ENCODE measurements around the gene NALCN. TPM values are rescaled to one million over a fixed set of nuclear protein-coding genes. Genes with fewer than 3 reads are reported as not detected.

Gene NALCN
- total and polyA plus RNA-seq, 2 of the 8 experiments (the other 6 are each of a cell fraction or from before 2014, with no cell fraction given), result 0.26 to 0.54 TPM

GRCh38 chr13:101433895-101434294, 17.6 kb upstream of the NALCN start:
- DNase-seq (ENCODE audit: low read depth in 1 of 2, low spot score in 2 of 2), result no peak
- Histone ChIP-seq H3K79me2 (ENCODE audit: control insufficient read depth in 1 of 2, insufficient read depth in 2 of 2, low read length in 2 of 2) (no peaks in the 10 kb centered on the region), H3K9ac (replicated peaks in 1 of 4; ENCODE audit: extremely low read depth in 1 of 4, low read depth in 3 of 4, low read length in 3 of 4) (no peak overlapping the region), H2BK120ac (replicated peaks; ENCODE audit: low read depth, low read length) (no peak overlapping the region), H3K9me3 (ENCODE audit: insufficient read depth in 2 of 2, low read depth in 1 of 2, low read length in 1 of 2) (no peaks in the 10 kb centered on the region), H3K27me3 (replicated peaks in 1 of 4; ENCODE audit: control insufficient read depth in 3 of 4, extremely low read depth in 1 of 4, insufficient read depth in 3 of 4, low read length in 3 of 4) (no peaks in the 10 kb centered on the region), H3K14ac (ENCODE audit: insufficient read length) (no peak overlapping the region), H4K8ac (ENCODE audit: extremely low read depth, insufficient read depth, low read length) (no peak overlapping the region), H4K91ac (replicated peaks; ENCODE audit: insufficient read length, low read length) (no peak overlapping the region), H3K23ac (ENCODE audit: insufficient read length) (no peak overlapping the region), H2AFZ (ENCODE audit: low read length) (no peak overlapping the region), H2BK5ac (ENCODE audit: low read depth, low read length) (no peak overlapping the region), H3K56ac (replicated peaks; ENCODE audit: insufficient read length, low read depth, low read length) (no peak overlapping the region), H2AK5ac (ENCODE audit: low read depth, low read length) (no peak overlapping the region), H3K27ac (ENCODE audit: low read depth, low read length) (no peak overlapping the region), H3K18ac (ENCODE audit: extremely low read depth, low read length) (no peak overlapping the region), H3K36me3 (ENCODE audit: control insufficient read depth in 2 of 4, insufficient read depth in 4 of 4, low read length in 3 of 4) (no peaks in the 10 kb centered on the region), H2BK20ac (ENCODE audit: low read length) (no peak overlapping the region), H2BK15ac (ENCODE audit: low read length) (no peak overlapping the region), H3K23me2 (ENCODE audit: low read depth, low read length) (no peaks in the 10 kb centered on the region), H3K4me3 (ENCODE audit: extremely low read depth in 1 of 4, insufficient read depth in 2 of 4, low read depth in 3 of 4, low read length in 4 of 4) (no peak overlapping the region), H2BK12ac (ENCODE audit: low read depth, low read length) (no peak overlapping the region), H4K5ac (ENCODE audit: insufficient read length, low read depth, low read length) (no peak overlapping the region), H4K20me1 (replicated peaks in 1 of 2; ENCODE audit: control insufficient read depth in 1 of 2, insufficient read depth in 2 of 2, low read length in 2 of 2) (no peaks in the 10 kb centered on the region), H3K4me2 (ENCODE audit: insufficient read depth in 1 of 2, low read depth in 2 of 2, low read length in 2 of 2) (no peak overlapping the region), H3K79me1 (ENCODE audit: low read depth, low read length) (no peaks in the 10 kb centered on the region), H3K4me1 (replicated peaks in 1 of 4; ENCODE audit: control insufficient read depth in 3 of 4, insufficient read depth in 4 of 4, low read length in 3 of 4) (no peaks in the 10 kb centered on the region), H3K4ac (replicated peaks; ENCODE audit: insufficient read length, low read depth, low read length) (no peak overlapping the region)
- TF ChIP-seq CBX5 (IDR thresholded peaks at IDR 0.05; ENCODE audit: low read depth, low read length), result no peak
- no peak for TF ChIP-seq SP2 (IDR thresholded peaks at IDR 0.05; ENCODE audit: low read length)
- no peak for TF ChIP-seq SUZ12 (IDR thresholded peaks at IDR 0.05; ENCODE audit: low read length)
- no peak for TF ChIP-seq CHD1 (IDR thresholded peaks at IDR 0.05; ENCODE audit: low read depth, low read length)
- no peak for TF ChIP-seq HDAC2 (IDR thresholded peaks at IDR 0.05; ENCODE audit: borderline replicate concordance in 1 of 2, low read depth in 2 of 2, low read length in 2 of 2)
- no peak for TF ChIP-seq RXRA (IDR thresholded peaks at IDR 0.05; ENCODE audit: insufficient read depth, low read depth, low read length)
- no peak for TF ChIP-seq CEBPB (IDR thresholded peaks at IDR 0.05; ENCODE audit: low read depth, low read length)
- no peak for TF ChIP-seq SP1 (IDR thresholded peaks at IDR 0.05; ENCODE audit: low read depth, low read length)
- no peak for TF ChIP-seq TAF7 (optimal IDR thresholded peaks at IDR 0.05; ENCODE audit: borderline replicate concordance, low read depth, low read length)
- no peak for TF ChIP-seq JUND (IDR thresholded peaks at IDR 0.05; ENCODE audit: low read length)
- TF ChIP-seq GABPA (IDR thresholded peaks at IDR 0.05; ENCODE audit: borderline replicate concordance, insufficient read depth, low read length), result no peak
- no peak for TF ChIP-seq KDM1A (IDR thresholded peaks at IDR 0.05; ENCODE audit: borderline replicate concordance, low read length)
- TF ChIP-seq SIN3A (conservative IDR thresholded peaks at IDR 0.05 in 1 of 2, IDR thresholded peaks at IDR 0.05 in 1 of 2; ENCODE audit: low read depth in 1 of 2, low read length in 2 of 2), result no peak
- no peak for TF ChIP-seq CHD2 (IDR thresholded peaks at IDR 0.05; ENCODE audit: low read length)
- POLR2A ChIA-PET (ENCODE audit: partially characterized antibody), result no interaction called here
- CTCF ChIA-PET (ENCODE audit: partially characterized antibody), result no interaction called here
- FAIRE-seq, result no peak

Data from H1 (cell line).